Muscle layer of duodenum (tissue), 2 donors: ENCODE measurements around the gene GBA2.

Experiments
- H3K27ac ChIP-seq: one replicate; pipeline ENCODE4 v1.7.0; 2013; ENCODE audit warnings: mild to moderate bottlenecking, low read length
- H3K27me3 ChIP-seq: one replicate; pipeline ENCODE4 v1.7.0; 2013; ENCODE audit warnings: low read depth, mild to moderate bottlenecking, control low read depth, low read length
- H3K36me3 ChIP-seq, 2 donors: one replicate each; pipeline ENCODE4 v1.7.0; 2013; ENCODE audit warnings: low read length in 2 of 2, control low read depth in 1 of 2, mild to moderate bottlenecking in 1 of 2; ENCODE audit not compliant: insufficient read depth in 2 of 2, control insufficient read depth in 1 of 2
- H3K4me1 ChIP-seq, 2 donors: one replicate each; pipeline ENCODE4 v1.7.0; 2013; ENCODE audit warnings: low read length in 2 of 2, mild to moderate bottlenecking in 2 of 2, control low read depth in 1 of 2, moderate library complexity in 1 of 2; ENCODE audit not compliant: insufficient read depth in 2 of 2, control insufficient read depth in 1 of 2
- H3K4me3 ChIP-seq, 2 donors: one replicate each; pipeline ENCODE4 v1.7.0; 2013; ENCODE audit warnings: low read length in 2 of 2, low read depth in 1 of 2, mild to moderate bottlenecking in 1 of 2
- H3K9me3 ChIP-seq, 2 donors: one replicate each; pipeline ENCODE4 v1.7.0; 2013; ENCODE audit warnings: low read length in 2 of 2, control low read depth in 1 of 2, mild to moderate bottlenecking in 1 of 2; ENCODE audit not compliant: control insufficient read depth in 1 of 2
- donor health status: healthy.

GBA2 gene

DNA sequence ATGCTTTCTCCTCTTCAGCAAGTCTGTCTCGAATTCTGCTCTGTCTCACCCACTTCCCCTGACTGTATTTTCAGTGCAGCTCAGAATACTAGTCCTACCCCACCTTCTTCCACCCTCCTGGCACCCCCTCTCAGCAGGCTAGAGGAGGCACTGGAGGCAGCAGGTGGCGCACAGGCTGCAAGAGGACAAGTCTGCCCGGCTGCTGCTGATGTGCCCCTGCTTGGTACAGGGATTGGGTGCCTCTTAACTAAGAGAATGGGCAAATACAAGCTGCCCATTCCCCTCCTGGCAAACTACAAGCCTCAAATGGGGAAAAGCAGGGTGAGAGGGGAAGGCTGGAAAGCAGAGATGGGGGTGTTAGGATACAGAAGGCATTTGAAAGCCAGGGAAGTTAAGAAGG lies 22.1 kb downstream of the GBA2 start:
- Histone ChIP-seq H3K4me1 (peaks cover 35 to 48% of the 10 kb centered on the region in 2 donors), H3K9me3 (no peaks in the 10 kb centered on the region), H3K27ac (peak overlapping the region; percentile 97), H3K4me3 (peak overlapping the region; percentile 77 to 90), H3K27me3 (no peaks in the 10 kb centered on the region), H3K36me3 (peaks cover 32 to 43% of the 10 kb centered on the region in 2 donors)

DNA sequence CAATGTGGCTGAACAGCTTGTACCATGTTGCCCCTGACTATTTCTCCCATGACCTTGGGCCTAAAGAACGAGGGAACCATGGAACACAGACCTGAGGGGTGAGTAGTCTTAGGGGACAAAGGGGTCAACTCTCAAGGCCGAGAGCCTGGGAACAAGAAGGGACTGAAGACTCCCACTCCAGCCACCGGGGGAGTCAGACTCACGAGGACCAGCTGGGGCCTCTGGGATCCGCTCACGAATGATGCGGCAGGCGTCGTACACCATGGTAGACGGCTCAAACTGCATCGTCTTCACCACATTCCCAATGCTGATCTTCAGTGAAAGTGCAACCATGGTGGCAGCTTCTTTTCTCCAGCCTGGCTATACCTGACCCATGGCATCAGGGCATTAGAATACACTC lies 23.7 kb downstream of the GBA2 start:
- Histone ChIP-seq H3K27me3 (no peaks in the 10 kb centered on the region), H3K9me3 (no peaks in the 10 kb centered on the region), H3K27ac (no peak overlapping the region), H3K4me3 (no peak overlapping the region), H3K4me1 (peaks cover 29 to 42% of the 10 kb centered on the region in 2 donors), H3K36me3 (peaks cover 48 to 58% of the 10 kb centered on the region in 2 donors)

DNA sequence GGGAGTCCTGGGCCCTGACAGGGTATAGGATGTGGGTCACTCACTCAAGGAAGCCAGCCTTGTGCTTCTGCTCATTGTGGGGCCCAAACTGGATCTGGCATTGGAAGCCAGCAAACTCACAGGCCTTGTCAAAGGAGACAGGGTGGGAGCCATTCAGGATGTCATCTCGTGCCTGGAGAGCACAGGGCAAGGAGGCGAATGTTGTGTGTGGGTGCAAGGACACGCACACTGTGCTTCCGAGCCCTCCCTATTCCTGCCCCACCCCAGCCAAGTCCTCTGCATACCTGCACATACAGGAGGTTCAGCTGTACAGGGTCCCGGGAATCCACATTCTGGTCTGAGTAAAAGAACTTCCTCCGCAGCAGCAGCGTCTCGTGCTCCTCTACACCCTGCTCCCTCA lies 25.1 kb downstream of the GBA2 start:
- Histone ChIP-seq H3K36me3 (peaks cover 63 to 73% of the 10 kb centered on the region in 2 donors), H3K27me3 (no peaks in the 10 kb centered on the region), H3K4me3 (no peak overlapping the region), H3K9me3 (no peaks in the 10 kb centered on the region), H3K27ac (no peak overlapping the region), H3K4me1 (peaks cover 20 to 27% of the 10 kb centered on the region in 2 donors)

DNA sequence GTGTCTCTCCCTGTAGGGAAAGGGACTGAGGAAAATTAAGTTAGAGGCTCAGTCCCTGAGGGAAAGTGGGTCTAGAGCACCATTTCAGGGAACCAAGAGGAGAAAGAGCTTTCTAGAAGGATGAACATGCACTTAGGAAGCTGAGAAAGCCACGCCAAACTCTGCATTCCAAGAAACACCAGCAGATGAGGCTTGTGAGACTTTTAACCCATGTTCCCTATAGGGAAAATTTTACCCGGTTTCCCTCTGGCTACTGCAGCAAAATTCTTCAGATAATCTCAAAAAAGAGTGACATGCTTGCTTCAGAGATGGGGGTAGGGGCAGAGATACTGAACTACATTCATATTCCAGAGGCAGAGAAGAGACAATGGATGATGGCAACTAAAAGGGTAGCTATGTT lies 25.6 kb downstream of the GBA2 start:
- H3K9me3 ChIP-seq, result no peaks in the 10 kb centered on the region
- peaks cover 18 to 22% of the 10 kb centered on the region in 2 donors for H3K4me1 ChIP-seq
- no peak overlapping the region for H3K27ac ChIP-seq
- H3K4me3 ChIP-seq, result no peak overlapping the region
- no peaks in the 10 kb centered on the region for H3K27me3 ChIP-seq
- H3K36me3 ChIP-seq, result peaks cover 67 to 78% of the 10 kb centered on the region in 2 donors

DNA sequence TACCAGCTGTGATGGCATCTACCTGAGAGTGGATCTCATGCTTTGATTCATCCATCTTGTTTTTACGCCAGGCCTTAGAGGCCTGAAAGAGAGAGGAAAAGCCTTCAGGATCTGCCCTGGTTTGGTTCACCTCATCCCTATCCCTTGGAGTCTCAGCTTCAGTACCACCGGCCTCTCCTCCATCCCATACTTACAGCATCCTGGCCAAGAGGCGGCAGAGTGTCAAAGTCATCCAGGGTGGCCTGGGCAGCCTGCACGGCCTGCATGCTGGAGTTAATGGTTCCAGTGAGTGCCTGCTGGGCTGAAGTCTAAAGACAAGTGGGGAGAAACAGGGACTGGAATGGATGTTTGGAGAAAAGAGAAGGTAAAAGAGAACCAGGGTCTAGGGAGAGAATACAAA lies 29.5 kb downstream of the GBA2 start:
- Histone ChIP-seq H3K27ac (no peak overlapping the region), H3K27me3 (no peaks in the 10 kb centered on the region), H3K4me3 (no peak overlapping the region), H3K9me3 (no peaks in the 10 kb centered on the region), H3K36me3 (peaks cover 95 to 100% of the 10 kb centered on the region in 2 donors), H3K4me1 (no peaks in the 10 kb centered on the region)

DNA sequence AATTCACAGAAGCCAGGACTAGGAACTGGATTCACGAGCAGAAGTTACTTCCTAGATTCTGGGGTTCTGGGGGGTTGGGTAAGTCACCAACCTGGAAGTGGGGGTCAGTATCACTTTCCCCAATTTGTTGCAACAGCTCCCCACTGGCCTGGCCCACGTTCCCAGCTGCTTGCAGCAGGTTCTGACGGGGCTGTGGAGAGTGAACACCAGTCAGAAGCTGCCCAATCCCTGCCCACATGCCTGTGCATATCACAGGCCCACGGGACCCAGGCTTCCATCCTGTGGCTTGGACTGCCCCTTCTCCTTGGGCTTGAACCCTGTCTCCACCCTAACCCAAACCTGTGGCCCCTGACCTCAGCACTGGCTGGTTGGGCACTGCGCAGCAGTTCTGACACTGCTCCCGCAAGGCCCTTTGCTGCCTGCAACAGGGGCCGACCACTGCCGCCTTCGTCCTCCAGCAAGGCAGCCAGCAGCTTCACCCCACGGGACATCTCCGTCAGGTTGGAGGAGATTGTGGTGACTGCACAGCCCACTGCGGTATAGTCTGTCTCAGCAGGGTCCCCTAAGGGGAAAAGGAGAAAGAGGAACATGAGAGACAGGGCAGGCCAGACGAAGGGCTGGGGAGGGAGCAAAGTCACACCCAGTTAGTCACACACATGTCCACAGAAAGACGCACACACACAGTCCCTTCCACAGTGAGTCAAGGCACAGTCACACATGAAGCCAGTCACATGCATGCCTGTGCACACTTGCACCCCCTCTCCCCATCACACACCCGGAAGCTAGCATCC lies 30.1 kb downstream of the GBA2 start:
- no peaks in the 10 kb centered on the region for H3K27me3 ChIP-seq
- no peaks in the 10 kb centered on the region for H3K4me1 ChIP-seq
- peaks cover 95 to 100% of the 10 kb centered on the region in 2 donors for H3K36me3 ChIP-seq
- no peak overlapping the region for H3K27ac ChIP-seq
- no peak overlapping the region for H3K4me3 ChIP-seq
- no peaks in the 10 kb centered on the region for H3K9me3 ChIP-seq

DNA sequence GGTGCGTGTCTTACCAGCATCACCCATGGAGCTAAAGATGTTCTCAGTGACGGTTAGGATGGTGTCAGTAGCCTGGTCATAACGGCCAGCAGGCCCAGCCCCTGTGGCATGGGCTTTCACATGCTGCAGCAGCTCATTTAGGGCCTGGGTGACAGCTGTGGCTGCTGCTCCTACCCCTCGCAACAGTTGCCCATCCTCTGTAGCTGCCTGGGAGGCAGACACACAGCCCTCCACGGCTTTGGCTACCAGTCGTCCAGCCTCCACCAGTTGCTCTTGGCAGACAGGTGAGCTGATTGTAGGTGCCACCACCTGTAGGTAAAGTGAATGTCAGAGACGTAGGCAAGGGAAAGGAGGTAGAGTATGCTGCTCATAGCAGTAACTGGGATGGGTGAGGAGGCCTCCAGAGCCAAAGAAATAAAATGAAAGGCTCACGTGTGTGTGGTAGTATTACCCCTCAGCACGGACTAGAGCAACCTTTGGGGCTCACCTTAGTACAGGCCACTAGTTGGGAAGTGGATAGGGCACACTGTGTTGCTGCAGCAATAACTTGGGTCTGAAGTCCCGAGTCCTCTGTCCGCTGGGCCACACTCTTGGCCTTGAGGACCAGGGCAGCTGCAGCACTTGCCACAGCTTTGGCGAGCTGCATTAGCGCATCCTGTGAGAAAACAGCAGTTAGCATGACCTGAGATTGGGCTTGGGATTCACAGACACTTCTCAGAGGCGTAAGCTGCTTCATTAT lies 31.7 kb downstream of the GBA2 start:
- Histone ChIP-seq H3K27me3 (no peaks in the 10 kb centered on the region), H3K4me3 (no peak overlapping the region), H3K36me3 (peaks cover 96 to 100% of the 10 kb centered on the region in 2 donors), H3K9me3 (no peaks in the 10 kb centered on the region), H3K27ac (no peak overlapping the region), H3K4me1 (no peaks in the 10 kb centered on the region)

DNA sequence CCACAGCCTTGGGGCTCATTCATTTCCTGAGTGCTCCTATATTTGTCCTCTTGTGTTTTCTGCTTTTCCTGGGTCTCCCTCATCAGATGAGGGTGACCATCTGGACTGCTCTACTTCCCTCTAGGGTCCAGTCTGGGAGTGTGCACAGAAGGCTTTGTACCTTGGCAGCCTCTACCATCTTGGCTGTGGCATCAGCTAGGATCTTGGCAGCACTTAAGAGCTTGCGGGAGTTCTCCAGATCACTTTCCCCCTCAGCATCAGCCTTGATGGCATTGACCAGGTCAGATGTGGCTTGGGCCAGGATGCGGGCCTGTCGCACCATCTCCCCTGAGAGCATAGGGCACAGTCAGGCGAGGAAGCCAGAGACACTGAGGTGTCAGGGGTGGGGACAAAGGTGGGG lies 32.8 kb downstream of the GBA2 start:
- H3K27ac ChIP-seq, result peak overlapping the region; percentile 7
- no peaks in the 10 kb centered on the region for H3K4me1 ChIP-seq
- peaks cover 95 to 100% of the 10 kb centered on the region in 2 donors for H3K36me3 ChIP-seq
- no peaks in the 10 kb centered on the region for H3K27me3 ChIP-seq
- no peak overlapping the region for H3K4me3 ChIP-seq
- no peaks in the 10 kb centered on the region for H3K9me3 ChIP-seq

DNA sequence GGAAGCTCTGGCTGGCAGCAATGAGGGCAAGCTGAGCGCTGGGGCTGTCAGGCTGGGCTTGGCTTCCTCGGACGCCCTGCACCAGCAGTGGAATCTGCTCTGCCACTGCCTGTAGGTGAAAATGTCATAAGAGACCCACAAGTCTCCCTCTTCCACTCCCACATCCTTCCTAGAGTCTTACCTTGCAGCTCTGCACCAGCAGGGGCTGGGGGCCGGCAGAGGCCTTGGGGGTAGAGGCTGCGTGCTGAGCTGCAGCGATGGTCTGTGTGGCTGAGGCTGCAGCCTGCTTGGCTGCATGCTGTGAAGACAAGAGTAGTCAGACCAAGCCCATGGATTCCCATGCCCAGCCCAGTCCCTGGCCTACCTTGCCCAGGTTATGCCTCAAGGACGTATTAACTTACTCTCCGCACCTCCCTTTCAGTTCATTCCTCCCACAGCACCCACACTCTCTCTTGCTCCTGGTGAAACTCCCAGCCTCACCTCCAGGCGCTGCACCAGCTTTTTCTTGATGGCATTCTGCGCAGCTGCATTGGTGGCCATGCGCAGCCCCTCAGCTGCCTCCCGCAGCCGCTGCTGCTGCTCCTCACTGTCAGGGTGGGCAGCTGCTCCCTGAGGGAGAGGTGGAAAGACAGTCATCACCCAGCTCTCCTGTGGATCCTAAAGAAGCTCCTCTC lies 34.3 kb downstream of the GBA2 start:
- Histone ChIP-seq H3K27me3 (no peaks in the 10 kb centered on the region), H3K27ac (no peak overlapping the region), H3K36me3 (peaks cover 89 to 97% of the 10 kb centered on the region in 2 donors), H3K4me3 (no peak overlapping the region), H3K4me1 (no peaks in the 10 kb centered on the region), H3K9me3 (no peaks in the 10 kb centered on the region)

DNA sequence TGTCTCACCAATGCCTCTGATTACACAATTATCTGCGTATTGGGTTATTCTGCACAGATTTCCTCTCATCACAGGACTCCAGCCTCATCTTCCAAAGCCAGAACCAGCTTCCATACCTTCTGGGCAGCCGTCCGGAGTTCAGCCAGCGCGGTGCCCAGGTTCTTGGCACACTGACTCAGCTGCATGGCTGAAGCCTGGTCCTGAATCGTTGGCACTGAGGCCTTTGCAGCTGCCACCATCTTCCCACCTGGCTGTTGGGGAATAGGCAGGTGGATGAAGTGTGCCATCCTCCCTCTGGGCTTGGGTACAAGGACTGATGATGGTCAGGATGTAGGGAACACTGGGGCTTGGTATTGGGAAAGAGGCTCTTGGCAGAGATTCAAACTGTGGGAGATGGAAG lies 34.9 kb downstream of the GBA2 start:
- no peak overlapping the region for H3K4me3 ChIP-seq
- H3K4me1 ChIP-seq, result no peaks in the 10 kb centered on the region
- H3K36me3 ChIP-seq, result peaks cover 86 to 92% of the 10 kb centered on the region in 2 donors
- no peaks in the 10 kb centered on the region for H3K9me3 ChIP-seq
- no peak overlapping the region for H3K27ac ChIP-seq
- no peaks in the 10 kb centered on the region for H3K27me3 ChIP-seq

DNA sequence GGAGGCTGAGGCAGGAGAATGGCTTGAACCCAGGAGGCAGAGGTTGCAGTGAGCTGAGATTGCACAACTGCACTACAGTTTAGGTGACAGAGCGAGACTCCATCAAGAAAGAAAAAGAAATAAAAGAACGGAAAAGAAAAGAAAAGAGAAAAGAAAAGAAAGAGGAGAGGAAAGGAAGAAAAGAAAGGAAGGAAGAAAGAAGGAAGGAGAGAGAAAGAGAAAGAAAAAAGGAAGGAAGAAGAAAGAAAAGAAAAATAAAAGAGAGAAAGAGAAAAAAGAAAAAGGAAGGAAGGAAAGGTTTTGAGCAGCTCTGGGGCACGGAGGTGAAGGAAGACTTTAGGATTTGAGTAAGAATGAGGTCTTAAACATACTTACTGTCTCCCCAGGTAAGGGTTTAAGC lies 35.5 kb downstream of the GBA2 start:
- H3K4me3 ChIP-seq, result no peak overlapping the region
- H3K27ac ChIP-seq, result no peak overlapping the region
- H3K9me3 ChIP-seq, result no peaks in the 10 kb centered on the region
- H3K4me1 ChIP-seq, result no peaks in the 10 kb centered on the region
- no peaks in the 10 kb centered on the region for H3K27me3 ChIP-seq
- H3K36me3 ChIP-seq, result peaks cover 85 to 92% of the 10 kb centered on the region in 2 donors
